Left ventricle myocardium inferior (tissue), 1 donor: ENCODE measurements around the gene ACTMAP. TPM values are rescaled to one million over a fixed set of nuclear protein-coding genes. Genes with fewer than 3 reads are reported as not detected.

ENCODE experiments used
- DNase-seq: peaks from one replicate; pipeline ENCODE4 v3.0.0-alpha.2; 2020
- H3K27ac ChIP-seq: fragments of 200-600 bp; replicated peaks from 2 replicates; pipeline ENCODE4 v1.8.0; 2021
- H3K27me3 ChIP-seq: fragments of 200-600 bp; 2 replicates; pipeline ENCODE4 v1.8.0; 2021; ENCODE audit warnings: low read depth
- H3K36me3 ChIP-seq: fragments of 200-600 bp; 2 replicates; pipeline ENCODE4 v1.8.0; 2021
- H3K4me1 ChIP-seq: fragments of 200-600 bp; 2 replicates; pipeline ENCODE4 v1.8.0; 2021
- H3K4me3 ChIP-seq: fragments of 200-600 bp; 2 replicates; pipeline ENCODE4 v1.8.0; 2021; ENCODE audit warnings: mild to moderate bottlenecking, moderate library complexity
- H3K9me3 ChIP-seq: fragments of 200-600 bp; replicated peaks from 2 replicates; pipeline ENCODE4 v1.8.0; 2021
- intact Hi-C: fragments of 100-400 bp; cut with micrococcal nuclease; formaldehyde crosslinking; loops from one replicate; pipeline ENCODE4 v1.11.0; 2022
- total RNA-seq: library from RNA; stranded (reverse); fragmentation: NEBNext Ultra II Directional; extraction: Animal tissue kit (Norgen Biotek cat#: 25700); gene quantifications from one replicate; pipeline ENCODE4 v1.2.1, GENCODE V29; 2021
- TF ChIP-seq, protein P1 (sequence below): fragments of 200-600 bp; IDR thresholded peaks from 2 replicates; pipeline ENCODE4 v1.8.0; 2021; ENCODE audit warnings: antibody characterized with exemption, mild to moderate bottlenecking, borderline replicate concordance
- donor health status: DM: no; HTN: yes; CAD: no; lungs with severe emphysema.

The ACTMAP gene
- total RNA-seq, 1 donor from 2014 or later, result 7.4 TPM

DNA sequence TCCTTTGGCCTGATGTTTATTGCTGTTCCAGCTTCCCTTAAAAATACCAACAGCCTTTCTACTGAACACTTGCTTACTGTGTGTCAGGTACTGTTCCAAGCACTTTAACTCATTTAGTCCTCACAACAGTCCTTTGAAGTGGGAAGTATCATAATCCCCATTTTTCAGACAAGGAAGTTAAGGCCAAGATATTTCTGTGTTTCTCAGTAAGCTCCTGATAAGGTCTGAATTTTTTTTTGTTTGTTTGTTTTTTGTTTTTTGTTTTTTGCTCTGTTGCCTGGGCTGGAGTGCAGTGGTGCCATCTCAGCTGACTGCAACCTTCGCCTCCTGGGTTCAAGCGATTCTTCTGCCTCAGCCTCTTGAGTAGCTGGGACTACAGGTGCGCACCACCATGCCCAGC lies 8.2 kb upstream of the ACTMAP start:
- H3K27ac ChIP-seq, result no peak overlapping the region
- intact Hi-C loops, result no loop called here
- H3K36me3 ChIP-seq, result peaks cover 81% of the 10 kb centered on the region
- H3K27me3 ChIP-seq, result no peaks in the 10 kb centered on the region
- peaks cover 28% of the 10 kb centered on the region for H3K4me1 ChIP-seq
- H3K4me3 ChIP-seq, result no peak overlapping the region
- TF ChIP-seq, protein P1, sequence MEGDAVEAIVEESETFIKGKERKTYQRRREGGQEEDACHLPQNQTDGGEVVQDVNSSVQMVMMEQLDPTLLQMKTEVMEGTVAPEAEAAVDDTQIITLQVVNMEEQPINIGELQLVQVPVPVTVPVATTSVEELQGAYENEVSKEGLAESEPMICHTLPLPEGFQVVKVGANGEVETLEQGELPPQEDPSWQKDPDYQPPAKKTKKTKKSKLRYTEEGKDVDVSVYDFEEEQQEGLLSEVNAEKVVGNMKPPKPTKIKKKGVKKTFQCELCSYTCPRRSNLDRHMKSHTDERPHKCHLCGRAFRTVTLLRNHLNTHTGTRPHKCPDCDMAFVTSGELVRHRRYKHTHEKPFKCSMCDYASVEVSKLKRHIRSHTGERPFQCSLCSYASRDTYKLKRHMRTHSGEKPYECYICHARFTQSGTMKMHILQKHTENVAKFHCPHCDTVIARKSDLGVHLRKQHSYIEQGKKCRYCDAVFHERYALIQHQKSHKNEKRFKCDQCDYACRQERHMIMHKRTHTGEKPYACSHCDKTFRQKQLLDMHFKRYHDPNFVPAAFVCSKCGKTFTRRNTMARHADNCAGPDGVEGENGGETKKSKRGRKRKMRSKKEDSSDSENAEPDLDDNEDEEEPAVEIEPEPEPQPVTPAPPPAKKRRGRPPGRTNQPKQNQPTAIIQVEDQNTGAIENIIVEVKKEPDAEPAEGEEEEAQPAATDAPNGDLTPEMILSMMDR, result no peak
- no peaks in the 10 kb centered on the region for H3K9me3 ChIP-seq
- no peak for DNase-seq

DNA sequence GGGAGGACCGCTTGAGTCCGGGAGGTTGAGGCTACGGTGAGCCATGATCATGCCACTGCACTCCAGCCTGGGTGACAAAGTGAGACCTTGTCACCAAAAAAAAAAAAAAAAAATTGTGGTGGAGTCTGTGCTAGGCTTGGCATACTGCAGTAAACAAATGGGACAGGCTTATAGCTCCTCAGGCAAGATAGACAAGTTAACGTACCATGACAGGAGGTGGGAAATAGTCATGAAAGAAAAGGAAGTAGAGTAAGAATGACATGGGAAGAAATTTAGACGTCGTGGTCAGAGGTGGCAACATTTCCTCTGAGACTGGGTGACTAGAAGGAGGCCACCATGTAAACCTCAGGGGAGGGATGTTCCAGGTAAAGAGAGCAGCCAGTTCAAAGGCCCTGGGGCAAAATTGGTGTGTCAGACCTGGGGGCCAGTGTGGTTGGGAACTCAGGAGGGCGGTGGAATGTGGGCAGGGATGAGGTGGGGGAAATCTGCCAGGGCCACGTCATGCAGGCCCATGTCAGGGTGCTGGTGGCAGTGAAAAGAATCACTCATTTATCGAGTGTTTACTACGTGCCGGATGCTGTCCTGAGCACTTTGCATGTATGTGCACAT lies 6.3 kb upstream of the ACTMAP start:
- Histone ChIP-seq H3K4me1 (peaks cover 45% of the 10 kb centered on the region), H3K27ac (no peak overlapping the region), H3K36me3 (peaks cover 62% of the 10 kb centered on the region), H3K4me3 (no peak overlapping the region), H3K9me3 (no peaks in the 10 kb centered on the region), H3K27me3 (no peaks in the 10 kb centered on the region)
- TF ChIP-seq, protein P1, result no peak
- no peak for DNase-seq
- intact Hi-C loops, result no loop called here

DNA sequence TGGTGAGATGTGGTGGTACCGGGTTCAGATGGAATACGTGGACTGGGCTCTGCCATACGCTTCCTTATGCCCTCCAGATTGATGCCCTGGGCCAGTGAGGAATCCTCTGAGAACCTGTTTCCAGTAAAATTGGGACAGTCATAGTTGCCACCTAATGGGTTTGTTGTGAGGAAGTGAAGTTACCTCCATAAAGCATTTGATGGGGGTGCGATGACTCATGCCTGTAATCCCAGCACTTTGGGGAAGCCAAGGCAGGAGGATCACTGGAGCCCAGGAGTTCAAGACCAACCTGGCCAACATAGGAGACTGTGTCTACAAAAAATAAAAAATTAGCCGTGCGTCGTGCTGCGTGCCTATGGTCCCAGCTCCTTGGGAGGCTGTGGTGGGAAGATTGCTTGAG lies 5.5 kb upstream of the ACTMAP start:
- Histone ChIP-seq H3K4me3 (no peak overlapping the region), H3K9me3 (no peaks in the 10 kb centered on the region), H3K4me1 (peaks cover 49% of the 10 kb centered on the region), H3K27ac (no peak overlapping the region), H3K36me3 (peaks cover 55% of the 10 kb centered on the region), H3K27me3 (no peaks in the 10 kb centered on the region)
- intact Hi-C loops, result no loop called here
- TF ChIP-seq, protein P1, result no peak
- no peak for DNase-seq

GRCh38 chr19:40755248-40755624 lies 5.0 kb upstream of the ACTMAP start:
- Histone ChIP-seq H3K27ac (no peak overlapping the region), H3K4me1 (peaks cover 49% of the 10 kb centered on the region)

GRCh38 chr19:40754611-40755247 lies 4.5 kb upstream of the ACTMAP start:
- no peak for DNase-seq
- peaks cover 54% of the 10 kb centered on the region for H3K4me1 ChIP-seq
- no peak overlapping the region for H3K27ac ChIP-seq
- H3K4me3 ChIP-seq, result no peak overlapping the region
- peaks cover 45% of the 10 kb centered on the region for H3K36me3 ChIP-seq
- no peaks in the 10 kb centered on the region for H3K27me3 ChIP-seq
- intact Hi-C loops, result loop anchor here (5.0 kb wide), 1 partner anchor 97 kb away; no protein-coding TSS in a partner anchor
- TF ChIP-seq, protein P1, result no peak
- H3K9me3 ChIP-seq, result no peaks in the 10 kb centered on the region

More at GRCh38 chr19:40755248-40755624, 5.0 kb upstream of the ACTMAP start:
- no peak for DNase-seq
- no peak overlapping the region for H3K4me3 ChIP-seq
- intact Hi-C loops, result no loop called here
- peaks cover 50% of the 10 kb centered on the region for H3K36me3 ChIP-seq
- TF ChIP-seq, protein P1, result no peak
- no peaks in the 10 kb centered on the region for H3K9me3 ChIP-seq
- H3K27me3 ChIP-seq, result no peaks in the 10 kb centered on the region
